KOPT-K1 (cell line): ENCODE data around the gene TBATA.

Experiments used
- H3K27ac ChIP-seq: fragments of 200-600 bp; sonication (generic); 2 replicates; pipeline ENCODE4 v1.5.1; 2016; ENCODE audit warnings: antibody characterized with exemption, mild to moderate bottlenecking, low read depth, low read length; ENCODE audit not compliant: poor library complexity, severe bottlenecking
- H3K36me3 ChIP-seq: fragments of 200-600 bp; sonication (generic); 2 replicates; pipeline ENCODE4 v1.5.1; 2017; ENCODE audit warnings: antibody characterized with exemption, mild to moderate bottlenecking, low read length, moderate library complexity; ENCODE audit not compliant: insufficient read depth
- H3K9me3 ChIP-seq: fragments of 200-600 bp; sonication (generic); 2 replicates; pipeline ENCODE4 v1.5.1; 2017; ENCODE audit warnings: antibody characterized with exemption, low read length, mild to moderate bottlenecking; ENCODE audit not compliant: insufficient read depth, poor library complexity, severe bottlenecking

The TBATA gene

GRCh38 chr10:70738006-70738760 is 47.0 kb downstream of the TBATA start:
- Histone ChIP-seq H3K9me3 (no peaks in the 10 kb centered on the region), H3K36me3 (no peaks in the 10 kb centered on the region), H3K27ac (no peak overlapping the region)

GRCh38 chr10:70737250-70737649 is 47.9 kb downstream of the TBATA start:
- Histone ChIP-seq H3K9me3 (no peaks in the 10 kb centered on the region), H3K27ac (no peak overlapping the region), H3K36me3 (no peaks in the 10 kb centered on the region)

GRCh38 chr10:70736525-70736924 is 48.7 kb downstream of the TBATA start:
- no peaks in the 10 kb centered on the region for H3K36me3 ChIP-seq
- no peaks in the 10 kb centered on the region for H3K9me3 ChIP-seq
- no peak overlapping the region for H3K27ac ChIP-seq

- Histone ChIP-seq H3K9me3 (no peaks in the 10 kb centered on the region), H3K36me3 (no peaks in the 10 kb centered on the region), H3K27ac (no peak overlapping the region)
Observed at GRCh38 chr10:70735161-70735560, 50.0 kb downstream of the TBATA start.

DNA sequence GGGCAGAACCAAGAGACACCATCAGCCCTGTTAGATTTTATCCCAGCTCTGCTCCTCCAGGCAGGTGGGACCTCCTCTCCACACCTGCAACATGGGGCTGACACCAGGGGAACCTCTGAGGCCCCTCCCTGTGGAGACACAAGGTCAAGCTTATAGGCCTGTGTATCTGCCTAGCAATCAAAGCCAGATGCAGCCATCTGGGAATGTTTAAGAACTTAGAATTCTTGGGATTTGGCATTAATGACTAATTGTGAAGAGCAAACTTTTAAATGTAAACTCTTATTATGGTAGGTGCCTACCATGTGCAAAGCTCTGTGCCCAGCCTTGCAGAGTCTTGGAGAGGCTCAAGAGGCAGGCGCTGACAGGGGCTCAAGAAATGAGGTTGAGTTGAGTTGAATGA is 52.1 kb downstream of the TBATA start:
- Histone ChIP-seq H3K9me3 (no peaks in the 10 kb centered on the region), H3K36me3 (no peaks in the 10 kb centered on the region), H3K27ac (no peak overlapping the region)

DNA sequence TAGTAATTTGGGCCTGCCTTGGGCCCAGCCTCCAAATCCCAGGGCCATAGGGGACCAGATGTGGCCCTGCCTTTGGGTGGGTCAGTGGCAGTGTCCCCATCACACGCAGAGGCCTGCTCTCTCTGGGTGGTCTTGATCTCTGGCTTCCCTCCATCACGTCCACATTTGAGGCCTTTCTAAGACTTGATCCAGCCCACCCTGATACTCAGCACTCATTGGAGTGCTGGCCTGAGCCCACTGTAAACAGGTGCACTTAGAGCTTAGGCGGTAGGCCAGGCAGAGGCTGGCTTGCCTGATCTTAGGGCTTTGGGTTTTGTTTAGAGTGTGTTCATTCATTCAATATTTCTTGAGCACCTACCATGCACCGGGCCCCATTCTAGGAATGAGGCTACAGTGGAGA is 52.6 kb downstream of the TBATA start:
- Histone ChIP-seq H3K27ac (no peak overlapping the region), H3K36me3 (no peaks in the 10 kb centered on the region), H3K9me3 (no peaks in the 10 kb centered on the region)

GRCh38 chr10:70730955-70731354 is 54.2 kb downstream of the TBATA start:
- Histone ChIP-seq H3K27ac (no peak overlapping the region), H3K36me3 (no peaks in the 10 kb centered on the region), H3K9me3 (no peaks in the 10 kb centered on the region)

DNA sequence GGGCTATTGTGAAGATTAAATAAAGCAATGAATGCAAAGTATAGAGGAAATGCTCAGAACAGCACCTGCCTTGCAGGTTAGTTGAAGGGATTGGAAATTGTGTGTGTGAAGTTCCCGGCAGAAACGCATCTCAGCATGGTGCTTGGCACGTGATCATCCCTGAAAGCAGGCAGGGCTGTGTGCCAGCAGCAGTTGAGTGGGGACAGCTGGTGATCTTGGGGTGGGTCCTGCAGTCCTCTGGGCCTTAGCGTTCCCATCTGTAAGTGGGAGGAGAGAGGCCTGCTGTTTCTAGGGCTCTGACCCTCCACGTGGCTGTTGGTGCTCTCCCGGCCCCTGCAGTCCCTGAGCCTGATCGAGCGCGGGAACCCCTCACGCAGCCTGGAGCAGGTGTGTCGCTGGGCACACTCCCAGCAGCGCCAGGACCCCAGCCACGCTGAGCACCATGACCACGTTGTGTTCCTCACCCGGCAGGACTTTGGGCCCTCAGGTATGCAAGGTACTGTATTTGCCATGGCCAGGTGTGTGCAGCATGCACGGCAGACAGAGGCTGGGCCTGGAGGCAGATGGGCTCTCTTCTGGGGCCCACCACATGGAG is 55.3 kb downstream of the TBATA start:
- Histone ChIP-seq H3K36me3 (no peaks in the 10 kb centered on the region), H3K9me3 (no peaks in the 10 kb centered on the region), H3K27ac (no peak overlapping the region)

DNA sequence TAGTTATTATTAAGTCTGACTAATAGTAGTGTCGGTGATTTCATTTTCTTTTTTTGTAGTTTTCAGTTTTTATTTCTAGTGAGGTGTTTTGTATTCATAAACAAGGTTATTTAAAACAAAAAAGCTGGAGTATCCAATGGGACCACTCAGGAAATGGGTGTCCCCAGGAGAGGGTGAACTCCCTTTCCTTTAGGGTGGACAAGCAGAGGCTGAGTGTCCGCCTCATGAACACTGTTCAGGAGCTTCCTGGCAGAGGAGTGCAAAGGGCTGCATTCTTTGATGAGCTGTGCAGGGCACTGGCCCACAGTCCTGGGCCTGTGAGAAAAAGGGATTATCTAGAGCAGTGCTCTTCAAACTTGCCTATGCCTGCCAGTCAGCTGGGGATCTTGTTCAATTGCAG is 56.8 kb downstream of the TBATA start:
- Histone ChIP-seq H3K27ac (no peak overlapping the region), H3K9me3 (no peaks in the 10 kb centered on the region), H3K36me3 (no peaks in the 10 kb centered on the region)

GRCh38 chr10:70726909-70727495 is 58.2 kb downstream of the TBATA start:
- Histone ChIP-seq H3K9me3 (no peaks in the 10 kb centered on the region), H3K36me3 (no peaks in the 10 kb centered on the region), H3K27ac (no peak overlapping the region)

GRCh38 chr10:70723771-70724170 is 61.4 kb downstream of the TBATA start:
- no peak overlapping the region for H3K27ac ChIP-seq
- H3K9me3 ChIP-seq, result no peaks in the 10 kb centered on the region
- no peaks in the 10 kb centered on the region for H3K36me3 ChIP-seq

GRCh38 chr10:70722820-70723424 is 62.3 kb downstream of the TBATA start:
- Histone ChIP-seq H3K36me3 (no peaks in the 10 kb centered on the region), H3K27ac (no peak overlapping the region), H3K9me3 (no peaks in the 10 kb centered on the region)
